MM.1S (cell line): ENCODE results near the gene VSTM5.
A peak's percentile ranks its signal among the peaks of the same experiment; 100 is the strongest.

ENCODE experiments used
- DNase-seq: peaks from one replicate; pipeline ENCODE4 v3.0.0-alpha.2; 2015
- H2AFZ ChIP-seq: fragments of 300-600 bp; sonication (generic); 2 replicates; pipeline ENCODE4 v1.6.0; 2016; ENCODE audit warnings: antibody characterized with exemption, low read length
- H3F3A ChIP-seq: fragments of 300-600 bp; sonication (generic); 2 replicates; pipeline ENCODE4 v1.6.1; 2016; ENCODE audit warnings: mild to moderate bottlenecking, antibody characterized with exemption, low read length, moderate library complexity, mixed read lengths; ENCODE audit not compliant: insufficient read depth
- H3K27ac ChIP-seq: fragments of 300-600 bp; sonication (generic); 2 replicates; pipeline ENCODE4 v1.5.1; 2016; ENCODE audit warnings: mild to moderate bottlenecking, low read length
- H3K27me3 ChIP-seq: fragments of 300-600 bp; sonication (generic); replicated peaks from 2 replicates; pipeline ENCODE4 v1.6.0; 2016; ENCODE audit warnings: low read length; ENCODE audit not compliant: insufficient read depth
- H3K36me3 ChIP-seq: fragments of 300-600 bp; sonication (generic); replicated peaks from 2 replicates; pipeline ENCODE4 v1.6.1; 2016; ENCODE audit warnings: mild to moderate bottlenecking, low read length, mixed read lengths; ENCODE audit not compliant: insufficient read depth
- H3K4me1 ChIP-seq: fragments of 300-600 bp; sonication (generic); 2 replicates; pipeline ENCODE4 v1.6.1; 2016; ENCODE audit warnings: low read length, mixed read lengths
- H3K4me2 ChIP-seq: fragments of 300-600 bp; sonication (generic); 2 replicates; pipeline ENCODE4 v1.6.0; 2016; ENCODE audit warnings: low read depth, low read length
- H3K4me3 ChIP-seq: fragments of 300-600 bp; sonication (generic); 2 replicates; pipeline ENCODE4 v1.5.1; 2016; ENCODE audit warnings: low read length, mixed read lengths
- H3K79me2 ChIP-seq: fragments of 300-600 bp; sonication (generic); 2 replicates; pipeline ENCODE4 v1.6.1; 2016; ENCODE audit warnings: mixed run types, low read length, mixed read lengths
- H3K9ac ChIP-seq: fragments of 300-600 bp; sonication (generic); 2 replicates; pipeline ENCODE4 v1.6.1; 2016; ENCODE audit warnings: low read length, mixed read lengths
- H3K9me2 ChIP-seq: fragments of 300-600 bp; sonication (generic); replicated peaks from 2 replicates; pipeline ENCODE4 v1.6.1; 2016; ENCODE audit warnings: mild to moderate bottlenecking, low read length, mixed read lengths; ENCODE audit not compliant: insufficient read depth
- H3K9me3 ChIP-seq: fragments of 300-600 bp; sonication (generic); replicated peaks from 2 replicates; pipeline ENCODE4 v1.6.1; 2016; ENCODE audit warnings: mild to moderate bottlenecking, low read length, mixed read lengths; ENCODE audit not compliant: insufficient read depth
- H4K20me1 ChIP-seq: fragments of 300-600 bp; sonication (generic); 2 replicates; pipeline ENCODE4 v1.6.1; 2016; ENCODE audit warnings: mild to moderate bottlenecking, low read length, moderate library complexity, mixed read lengths; ENCODE audit not compliant: insufficient read depth
- EZH2 ChIP-seq: fragments of 300-600 bp; sonication (generic); optimal IDR thresholded peaks from 2 replicates; pipeline ENCODE3; 2017; ENCODE audit warnings: low read depth, mild to moderate bottlenecking, antibody characterized with exemption, low read length, mixed read lengths
- EZH2phosphoT487 ChIP-seq: fragments of 300-600 bp; sonication (generic); IDR thresholded peaks from 2 replicates; pipeline ENCODE4 v1.6.1; 2018; ENCODE audit warnings: antibody characterized with exemption, low read length
- TF ChIP-seq, protein P1 (sequence below): fragments of 300-600 bp; sonication (generic); IDR thresholded peaks from 2 replicates; pipeline ENCODE4 v1.5.1; 2016; ENCODE audit warnings: antibody characterized with exemption, low read length, mixed read lengths

VSTM5 gene

DNA sequence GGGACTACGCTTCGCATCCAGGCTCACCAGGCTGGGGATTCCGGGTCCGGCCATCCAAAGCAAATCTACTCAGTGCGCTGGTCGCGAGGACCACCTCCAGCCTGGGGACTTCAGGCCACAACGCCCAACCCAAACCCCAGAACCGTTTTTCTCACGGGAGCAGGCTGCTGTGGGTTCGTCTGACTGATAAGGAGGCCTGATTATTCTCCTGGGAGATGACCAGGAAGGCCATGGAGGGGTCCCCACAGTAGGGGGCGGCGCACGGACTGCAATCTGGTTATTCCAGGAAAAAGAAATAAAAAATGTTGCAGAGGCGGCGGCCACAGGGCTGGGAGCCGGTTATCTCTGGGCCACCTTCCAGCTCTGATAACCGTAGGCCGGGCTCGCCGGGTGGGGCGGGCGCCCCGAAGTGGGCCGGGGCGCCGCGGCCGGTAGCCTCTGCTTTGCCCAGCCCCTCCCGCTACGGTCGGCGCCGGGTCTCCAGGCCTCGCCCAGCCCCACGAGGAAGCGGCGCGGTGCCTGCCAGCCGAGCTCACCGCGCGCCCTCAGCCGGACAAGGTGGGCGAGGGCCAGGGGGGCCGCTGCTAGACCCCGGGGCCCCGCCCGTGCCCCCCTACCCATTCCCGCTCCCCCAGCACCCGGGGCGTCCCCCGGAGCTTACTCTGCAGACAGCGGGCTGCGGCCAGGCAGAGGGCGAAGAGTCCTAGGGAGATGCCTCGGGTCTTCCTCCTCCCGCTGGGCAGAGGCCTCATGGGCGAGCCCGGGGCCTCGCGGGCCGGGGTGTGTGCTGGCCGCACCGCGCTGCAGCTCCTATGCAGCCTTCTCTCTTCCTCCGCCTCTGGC is 446 bp downstream of the VSTM5 start:
- H2AFZ ChIP-seq, result no peak overlapping the region; the same call in 1 of the 2 replicates
- DNase-seq, result no peak
- no peaks in the 10 kb centered on the region for H4K20me1 ChIP-seq
- no peaks in the 10 kb centered on the region for H3K4me1 ChIP-seq
- no peaks in the 10 kb centered on the region for H3K79me2 ChIP-seq
- no peaks in the 10 kb centered on the region for H3K36me3 ChIP-seq
- no peak overlapping the region for H3K9ac ChIP-seq
- H3K4me3 ChIP-seq, result no peak overlapping the region
- H3K9me2 ChIP-seq, result no peaks in the 10 kb centered on the region
- no peaks in the 10 kb centered on the region for H3F3A ChIP-seq
- no peaks in the 10 kb centered on the region for H3K9me3 ChIP-seq
- TF ChIP-seq EZH2phosphoT487 (no peak), EZH2 (no peak)
- TF ChIP-seq, protein P1, sequence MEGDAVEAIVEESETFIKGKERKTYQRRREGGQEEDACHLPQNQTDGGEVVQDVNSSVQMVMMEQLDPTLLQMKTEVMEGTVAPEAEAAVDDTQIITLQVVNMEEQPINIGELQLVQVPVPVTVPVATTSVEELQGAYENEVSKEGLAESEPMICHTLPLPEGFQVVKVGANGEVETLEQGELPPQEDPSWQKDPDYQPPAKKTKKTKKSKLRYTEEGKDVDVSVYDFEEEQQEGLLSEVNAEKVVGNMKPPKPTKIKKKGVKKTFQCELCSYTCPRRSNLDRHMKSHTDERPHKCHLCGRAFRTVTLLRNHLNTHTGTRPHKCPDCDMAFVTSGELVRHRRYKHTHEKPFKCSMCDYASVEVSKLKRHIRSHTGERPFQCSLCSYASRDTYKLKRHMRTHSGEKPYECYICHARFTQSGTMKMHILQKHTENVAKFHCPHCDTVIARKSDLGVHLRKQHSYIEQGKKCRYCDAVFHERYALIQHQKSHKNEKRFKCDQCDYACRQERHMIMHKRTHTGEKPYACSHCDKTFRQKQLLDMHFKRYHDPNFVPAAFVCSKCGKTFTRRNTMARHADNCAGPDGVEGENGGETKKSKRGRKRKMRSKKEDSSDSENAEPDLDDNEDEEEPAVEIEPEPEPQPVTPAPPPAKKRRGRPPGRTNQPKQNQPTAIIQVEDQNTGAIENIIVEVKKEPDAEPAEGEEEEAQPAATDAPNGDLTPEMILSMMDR, result no peak
- H3K27ac ChIP-seq, result no peak overlapping the region
- no peaks in the 10 kb centered on the region for H3K27me3 ChIP-seq
- H3K4me2 ChIP-seq, result peak overlapping the region; percentile 25; the same call in 1 of the 2 replicates

DNA sequence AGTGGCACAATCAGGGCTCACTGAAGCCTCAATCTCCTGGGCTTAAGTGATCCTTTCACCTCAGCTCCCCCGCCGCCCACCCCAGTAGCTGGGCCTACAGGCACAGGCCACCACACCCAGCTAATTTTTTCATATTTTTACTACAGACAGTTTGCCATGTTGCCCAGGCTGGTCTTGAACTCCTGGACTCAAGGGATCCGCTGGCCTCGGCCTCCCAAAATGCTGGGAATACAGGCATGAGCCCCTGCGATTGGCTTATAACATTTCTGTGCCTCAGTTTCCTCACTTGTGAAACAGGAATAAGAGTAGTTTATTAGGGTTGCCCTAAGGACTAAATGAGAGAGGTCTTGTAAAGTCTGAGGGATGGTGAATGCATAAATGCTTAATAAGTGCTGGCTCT is 1.2 kb downstream of the VSTM5 start:
- Histone ChIP-seq H3K9me2 (no peaks in the 10 kb centered on the region), H3K27me3 (no peaks in the 10 kb centered on the region), H3K4me3 (no peak overlapping the region), H4K20me1 (no peaks in the 10 kb centered on the region), H3K4me1 (no peaks in the 10 kb centered on the region), H3K36me3 (no peaks in the 10 kb centered on the region), H3K27ac (no peak overlapping the region), H3K79me2 (no peaks in the 10 kb centered on the region), H3K4me2 (no peak overlapping the region), H3K9ac (no peak overlapping the region), H3F3A (no peaks in the 10 kb centered on the region), H2AFZ (no peak overlapping the region), H3K9me3 (no peaks in the 10 kb centered on the region)
- DNase-seq, result no peak
- TF ChIP-seq EZH2phosphoT487, result no peak
- TF ChIP-seq, protein P1, result no peak
- no peak for TF ChIP-seq EZH2

DNA sequence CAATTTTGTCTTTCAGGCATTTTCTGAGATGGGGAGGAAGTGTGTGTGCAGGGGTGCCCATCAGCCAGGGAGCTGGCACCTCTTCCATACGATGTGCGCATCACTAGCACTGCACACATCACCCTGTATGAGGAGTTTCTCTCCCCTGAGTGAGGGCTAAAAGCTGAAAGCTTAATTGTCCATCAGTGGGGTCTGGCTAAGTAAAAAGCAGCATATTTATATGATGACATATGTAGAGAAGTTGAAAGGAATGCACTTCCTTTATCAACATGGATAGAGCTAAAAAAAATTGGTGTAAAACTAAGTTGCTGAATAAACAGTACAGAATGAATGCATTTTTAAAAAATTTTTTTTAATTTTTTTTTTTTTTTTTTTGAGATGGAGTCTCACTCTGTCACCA is 4.0 kb downstream of the VSTM5 start:
- Histone ChIP-seq H3K4me2 (no peak overlapping the region), H3K79me2 (no peaks in the 10 kb centered on the region), H3K36me3 (no peaks in the 10 kb centered on the region), H3F3A (no peaks in the 10 kb centered on the region), H3K4me1 (no peaks in the 10 kb centered on the region), H3K9me2 (no peaks in the 10 kb centered on the region), H2AFZ (no peak overlapping the region), H3K27me3 (no peaks in the 10 kb centered on the region), H4K20me1 (no peaks in the 10 kb centered on the region), H3K9ac (no peak overlapping the region), H3K4me3 (no peak overlapping the region), H3K27ac (no peak overlapping the region), H3K9me3 (no peaks in the 10 kb centered on the region)
- TF ChIP-seq, protein P1, result no peak
- TF ChIP-seq EZH2phosphoT487 (no peak), EZH2 (no peak)
- DNase-seq, result no peak
